HG02885 (cell line): ENCODE measurements around the gene ADGRD1.
"Not testable (repeated sequence)": the region's sequence is repeated elsewhere in the genome, so short reads cannot be mapped to it uniquely, and the experiment has no call there.

Source experiments
- ATAC-seq: cut with Tn5 transposase; IDR thresholded peaks from one replicate; pipeline ENCODE4 v1.9.1; 2021; ENCODE audit warnings: mild to moderate bottlenecking; ENCODE audit not compliant: unreplicated experiment, poor library complexity

Gene ADGRD1

GRCh38 chr12:130936561-130936960 is 17.1 kb upstream of the ADGRD1 start:
- no peak for ATAC-seq

GRCh38 chr12:130937063-130937462 is 16.6 kb upstream of the ADGRD1 start:
- no peak for ATAC-seq

- not testable (repeated sequence) for ATAC-seq
Measured at GRCh38 chr12:130937546-130937945, 16.2 kb upstream of the ADGRD1 start.

- no peak for ATAC-seq
Measured at GRCh38 chr12:130938186-130938585, 15.5 kb upstream of the ADGRD1 start.

- ATAC-seq: no peak
Measured at GRCh38 chr12:130944878-130945277, 8.8 kb upstream of the ADGRD1 start.

- no peak for ATAC-seq
Measured at GRCh38 chr12:130945786-130946492, 7.8 kb upstream of the ADGRD1 start.

- no peak for ATAC-seq
Measured at GRCh38 chr12:130947028-130947613, 6.6 kb upstream of the ADGRD1 start.

- no peak for ATAC-seq
Measured at GRCh38 chr12:130948136-130948535, 5.6 kb upstream of the ADGRD1 start.

- no peak for ATAC-seq
Measured at GRCh38 chr12:130948751-130949150, 5.0 kb upstream of the ADGRD1 start.

GRCh38 chr12:130949806-130950205 is 3.9 kb upstream of the ADGRD1 start:
- ATAC-seq: no peak

- ATAC-seq: no peak
Measured at GRCh38 chr12:130951636-130952035, 2.1 kb upstream of the ADGRD1 start.

GRCh38 chr12:130952171-130952954 is 1.3 kb upstream of the ADGRD1 start:
- no peak for ATAC-seq

GRCh38 chr12:130954544-130954831 is 781 bp downstream of the ADGRD1 start:
- no peak for ATAC-seq

- ATAC-seq: no peak
Measured at GRCh38 chr12:130955238-130955816, 1.6 kb downstream of the ADGRD1 start.

- no peak for ATAC-seq
Measured at GRCh38 chr12:130956009-130956408, 2.3 kb downstream of the ADGRD1 start.

- no peak for ATAC-seq
Measured at GRCh38 chr12:130956456-130957303, 3.0 kb downstream of the ADGRD1 start.

GRCh38 chr12:130957304-130957621 is 3.6 kb downstream of the ADGRD1 start:
- ATAC-seq: no peak

GRCh38 chr12:130958557-130959140 is 4.9 kb downstream of the ADGRD1 start:
- no peak for ATAC-seq

- ATAC-seq: no peak
Measured at GRCh38 chr12:130959632-130960031, 5.9 kb downstream of the ADGRD1 start.

- no peak for ATAC-seq
Measured at GRCh38 chr12:130960058-130960457, 6.4 kb downstream of the ADGRD1 start.
